Gastroesophageal sphincter (tissue), 3 donors: ENCODE results near the gene PDLIM3.

Experiments used
- POLR2A ChIP-seq, 2 donors: fragments of 450-650 bp; IDR thresholded peaks; one replicate each; pipeline ENCODE4 v1.6.1; 2017; ENCODE audit warnings: antibody characterized with exemption in 2 of 2, mild to moderate bottlenecking in 2 of 2, moderate library complexity in 1 of 2
- POLR2AphosphoS5 ChIP-seq: sonication (generic); formaldehyde crosslinking; IDR thresholded peaks from one replicate; pipeline ENCODE4 v1.6.1; 2017; ENCODE audit warnings: antibody characterized with exemption
- TF ChIP-seq, protein P1 (sequence below), 4 experiments: fragments of 200-600 bp in 2 of 4; fragments of 450-650 bp in 2 of 4; sonication (generic) in 1 of 4; IDR thresholded peaks; one replicate each; pipeline ENCODE4 v1.5.1; 2017 to 2019; ENCODE audit warnings: antibody characterized with exemption in 4 of 4, mild to moderate bottlenecking in 2 of 4, moderate library complexity in 2 of 4

- TF ChIP-seq POLR2A (IDR thresholded peaks at IDR 0.05), result no peak
- TF ChIP-seq POLR2AphosphoS5, result no peak
- TF ChIP-seq, protein P1, sequence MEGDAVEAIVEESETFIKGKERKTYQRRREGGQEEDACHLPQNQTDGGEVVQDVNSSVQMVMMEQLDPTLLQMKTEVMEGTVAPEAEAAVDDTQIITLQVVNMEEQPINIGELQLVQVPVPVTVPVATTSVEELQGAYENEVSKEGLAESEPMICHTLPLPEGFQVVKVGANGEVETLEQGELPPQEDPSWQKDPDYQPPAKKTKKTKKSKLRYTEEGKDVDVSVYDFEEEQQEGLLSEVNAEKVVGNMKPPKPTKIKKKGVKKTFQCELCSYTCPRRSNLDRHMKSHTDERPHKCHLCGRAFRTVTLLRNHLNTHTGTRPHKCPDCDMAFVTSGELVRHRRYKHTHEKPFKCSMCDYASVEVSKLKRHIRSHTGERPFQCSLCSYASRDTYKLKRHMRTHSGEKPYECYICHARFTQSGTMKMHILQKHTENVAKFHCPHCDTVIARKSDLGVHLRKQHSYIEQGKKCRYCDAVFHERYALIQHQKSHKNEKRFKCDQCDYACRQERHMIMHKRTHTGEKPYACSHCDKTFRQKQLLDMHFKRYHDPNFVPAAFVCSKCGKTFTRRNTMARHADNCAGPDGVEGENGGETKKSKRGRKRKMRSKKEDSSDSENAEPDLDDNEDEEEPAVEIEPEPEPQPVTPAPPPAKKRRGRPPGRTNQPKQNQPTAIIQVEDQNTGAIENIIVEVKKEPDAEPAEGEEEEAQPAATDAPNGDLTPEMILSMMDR (IDR thresholded peaks at IDR 0.05), result no peak
These were observed 79.2 kb downstream of the PDLIM3 start for GRCh38 chr4:185456131-185456530.
